ENCODE results near the gene TTC39B. TPM values are rescaled to one million over a fixed set of nuclear protein-coding genes. Genes with fewer than 3 reads are reported as not detected.

Gene TTC39B
- total RNA-seq, 1 donor from 2014 or later: 7.0 TPM

GRCh38 chr9:15346837-15347236 is 39.8 kb upstream of the TTC39B start:
- H3K9ac ChIP-seq (ENCODE audit: low read length): no peak overlapping the region
- Mint-ChIP-seq H3K4me1 (ENCODE audit: low read depth, unreplicated experiment) (no peaks in the 10 kb centered on the region), H3K4me3 (ENCODE audit: unreplicated experiment) (no peak overlapping the region), H3K27ac (ENCODE audit: unreplicated experiment) (no peak overlapping the region), H3K9me3 (ENCODE audit: unreplicated experiment) (peaks cover 2% of the 10 kb centered on the region), H3K27me3 (ENCODE audit: low read depth, unreplicated experiment) (no peaks in the 10 kb centered on the region), H3K36me3 (ENCODE audit: low read depth, unreplicated experiment) (no peaks in the 10 kb centered on the region)
- H3K4me1 ChIP-seq (ENCODE audit: insufficient read depth, low read length): no peaks in the 10 kb centered on the region
- no peaks in the 10 kb centered on the region for H3K79me2 ChIP-seq (ENCODE audit: insufficient read depth, low read length)
- TF ChIP-seq EZH2 (IDR thresholded peaks at IDR 0.05; ENCODE audit: insufficient read depth, low read length) (no peak), CTCF (IDR thresholded peaks at IDR 0.05; ENCODE audit: insufficient read depth, low read depth, low read length) (no peak)
- no peak overlapping the region for H2AFZ ChIP-seq (ENCODE audit: low read depth, low read length)
- no peak overlapping the region for H3K27ac ChIP-seq (ENCODE audit: low read depth, low read length)
- no peaks in the 10 kb centered on the region for H4K20me1 ChIP-seq (ENCODE audit: insufficient read depth, low read length)
- H3K27me3 ChIP-seq (ENCODE audit: insufficient read depth, low read length): no peaks in the 10 kb centered on the region
- no peak overlapping the region for H3K4me2 ChIP-seq (ENCODE audit: low read length)
- FAIRE-seq (no peak), DNase-seq (ENCODE audit: low read depth) (no peak)
- H3K36me3 ChIP-seq (ENCODE audit: insufficient read depth, low read length): no peaks in the 10 kb centered on the region
- no peaks in the 10 kb centered on the region for H3K9me3 ChIP-seq (ENCODE audit: insufficient read depth, low read depth, low read length)
- no peak overlapping the region for H3K4me3 ChIP-seq (ENCODE audit: insufficient read depth, low read depth, low read length)

GRCh38 chr9:15344191-15344590 is 37.2 kb upstream of the TTC39B start:
- no peak overlapping the region for H3K27ac ChIP-seq (ENCODE audit: low read depth, low read length)
- FAIRE-seq (no peak), DNase-seq (ENCODE audit: low read depth) (no peak)
- H3K4me1 ChIP-seq (ENCODE audit: insufficient read depth, low read length): no peaks in the 10 kb centered on the region
- H3K36me3 ChIP-seq (ENCODE audit: insufficient read depth, low read length): no peaks in the 10 kb centered on the region
- TF ChIP-seq CTCF (IDR thresholded peaks at IDR 0.05; ENCODE audit: insufficient read depth, low read depth, low read length) (no peak), EZH2 (IDR thresholded peaks at IDR 0.05; ENCODE audit: insufficient read depth, low read length) (no peak)
- Mint-ChIP-seq H3K4me3 (ENCODE audit: unreplicated experiment) (no peak overlapping the region), H3K4me1 (ENCODE audit: low read depth, unreplicated experiment) (no peaks in the 10 kb centered on the region), H3K27me3 (ENCODE audit: low read depth, unreplicated experiment) (no peaks in the 10 kb centered on the region), H3K9me3 (ENCODE audit: unreplicated experiment) (peaks cover 5% of the 10 kb centered on the region), H3K27ac (ENCODE audit: unreplicated experiment) (no peak overlapping the region), H3K36me3 (ENCODE audit: low read depth, unreplicated experiment) (no peaks in the 10 kb centered on the region)
- no peaks in the 10 kb centered on the region for H4K20me1 ChIP-seq (ENCODE audit: insufficient read depth, low read length)
- H3K4me2 ChIP-seq (ENCODE audit: low read length): no peak overlapping the region
- H3K27me3 ChIP-seq (ENCODE audit: insufficient read depth, low read length): no peaks in the 10 kb centered on the region
- H2AFZ ChIP-seq (ENCODE audit: low read depth, low read length): no peak overlapping the region
- H3K4me3 ChIP-seq (ENCODE audit: insufficient read depth, low read depth, low read length): no peak overlapping the region
- no peaks in the 10 kb centered on the region for H3K79me2 ChIP-seq (ENCODE audit: insufficient read depth, low read length)
- no peaks in the 10 kb centered on the region for H3K9me3 ChIP-seq (ENCODE audit: insufficient read depth, low read depth, low read length)
- H3K9ac ChIP-seq (ENCODE audit: low read length): no peak overlapping the region

- Histone ChIP-seq H3K79me2 (ENCODE audit: insufficient read depth, low read length) (no peaks in the 10 kb centered on the region), H3K36me3 (ENCODE audit: insufficient read depth, low read length) (no peaks in the 10 kb centered on the region), H3K4me3 (ENCODE audit: insufficient read depth, low read depth, low read length) (no peak overlapping the region), H3K27me3 (ENCODE audit: insufficient read depth, low read length) (no peaks in the 10 kb centered on the region), H3K27ac (ENCODE audit: low read depth, low read length) (no peak overlapping the region), H4K20me1 (ENCODE audit: insufficient read depth, low read length) (no peaks in the 10 kb centered on the region), H2AFZ (ENCODE audit: low read depth, low read length) (no peak overlapping the region), H3K9ac (ENCODE audit: low read length) (no peak overlapping the region), H3K9me3 (ENCODE audit: insufficient read depth, low read depth, low read length) (no peaks in the 10 kb centered on the region), H3K4me1 (ENCODE audit: insufficient read depth, low read length) (no peaks in the 10 kb centered on the region), H3K4me2 (ENCODE audit: low read length) (no peak overlapping the region)
- DNase-seq (ENCODE audit: low read depth) (no peak), FAIRE-seq (no peak)
- H3K27ac Mint-ChIP-seq (ENCODE audit: unreplicated experiment): no peak overlapping the region
- no peak for TF ChIP-seq CTCF (IDR thresholded peaks at IDR 0.05; ENCODE audit: insufficient read depth, low read depth, low read length)
- TF ChIP-seq EZH2 (IDR thresholded peaks at IDR 0.05; ENCODE audit: insufficient read depth, low read length): no peak
- H3K4me3 Mint-ChIP-seq (ENCODE audit: unreplicated experiment): no peak overlapping the region
- H3K27me3 Mint-ChIP-seq (ENCODE audit: low read depth, unreplicated experiment): no peaks in the 10 kb centered on the region
- H3K4me1 Mint-ChIP-seq (ENCODE audit: low read depth, unreplicated experiment): no peaks in the 10 kb centered on the region
- H3K9me3 Mint-ChIP-seq (ENCODE audit: unreplicated experiment): no peaks in the 10 kb centered on the region
- H3K36me3 Mint-ChIP-seq (ENCODE audit: low read depth, unreplicated experiment): no peaks in the 10 kb centered on the region
These were observed 26.4 kb upstream of the TTC39B start for GRCh38 chr9:15333376-15333881.
